ENCODE measurements around the gene NAV2. TPM values are rescaled to one million over a fixed set of nuclear protein-coding genes. Genes with fewer than 3 reads are reported as not detected.

NAV2 gene
- total and polyA plus RNA-seq, 3 donors from 2014 or later: 3.4 to 6.0 (median 3.9) TPM

DNA sequence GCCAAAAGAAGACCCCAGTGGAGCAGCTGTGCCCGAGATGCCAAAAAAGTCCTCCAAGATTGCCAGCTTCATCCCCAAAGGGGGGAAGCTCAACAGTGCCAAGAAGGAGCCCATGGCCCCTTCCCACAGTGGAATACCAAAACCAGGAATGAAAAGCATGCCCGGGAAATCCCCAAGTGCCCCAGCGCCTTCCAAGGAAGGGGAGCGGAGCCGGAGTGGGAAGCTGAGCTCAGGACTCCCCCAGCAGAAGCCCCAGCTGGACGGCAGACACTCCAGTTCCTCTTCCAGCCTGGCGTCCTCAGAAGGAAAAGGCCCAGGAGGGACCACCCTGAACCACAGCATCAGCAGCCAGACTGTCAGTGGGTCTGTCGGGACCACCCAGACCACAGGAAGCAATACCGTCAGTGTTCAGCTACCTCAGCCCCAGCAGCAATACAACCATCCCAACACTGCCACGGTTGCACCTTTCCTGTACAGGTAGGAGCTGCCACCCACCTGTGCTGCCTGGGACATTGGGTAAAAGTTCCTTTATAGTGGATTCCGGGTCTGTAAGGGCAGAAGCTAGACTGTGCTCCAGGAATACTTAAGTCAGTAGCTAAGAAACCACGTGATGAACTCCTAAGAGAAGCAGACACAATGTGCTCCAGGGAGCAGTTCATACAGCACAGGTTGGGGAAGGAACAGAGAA lies 221.3 kb downstream of the NAV2 start:
- no peaks in the 10 kb centered on the region for H3K27me3 ChIP-seq
- intact Hi-C loops (cut with DNase I; ENCODE audit: low total_unique reads): no loop called here
- H3K27ac ChIP-seq: no peak overlapping the region
- no peaks in the 10 kb centered on the region for H3K36me3 ChIP-seq (ENCODE audit: low read depth, missing control alignments)
- peaks cover 4% of the 10 kb centered on the region for H3K4me1 ChIP-seq
- WGBS, 2 donors: 85 to 86% methylated on average over 9 to 12 of the region's 12 CpGs
- no peak for DNase-seq
- H3K9me3 ChIP-seq: no peaks in the 10 kb centered on the region
- H3K4me3 ChIP-seq: no peak overlapping the region
- TF ChIP-seq, protein P1, sequence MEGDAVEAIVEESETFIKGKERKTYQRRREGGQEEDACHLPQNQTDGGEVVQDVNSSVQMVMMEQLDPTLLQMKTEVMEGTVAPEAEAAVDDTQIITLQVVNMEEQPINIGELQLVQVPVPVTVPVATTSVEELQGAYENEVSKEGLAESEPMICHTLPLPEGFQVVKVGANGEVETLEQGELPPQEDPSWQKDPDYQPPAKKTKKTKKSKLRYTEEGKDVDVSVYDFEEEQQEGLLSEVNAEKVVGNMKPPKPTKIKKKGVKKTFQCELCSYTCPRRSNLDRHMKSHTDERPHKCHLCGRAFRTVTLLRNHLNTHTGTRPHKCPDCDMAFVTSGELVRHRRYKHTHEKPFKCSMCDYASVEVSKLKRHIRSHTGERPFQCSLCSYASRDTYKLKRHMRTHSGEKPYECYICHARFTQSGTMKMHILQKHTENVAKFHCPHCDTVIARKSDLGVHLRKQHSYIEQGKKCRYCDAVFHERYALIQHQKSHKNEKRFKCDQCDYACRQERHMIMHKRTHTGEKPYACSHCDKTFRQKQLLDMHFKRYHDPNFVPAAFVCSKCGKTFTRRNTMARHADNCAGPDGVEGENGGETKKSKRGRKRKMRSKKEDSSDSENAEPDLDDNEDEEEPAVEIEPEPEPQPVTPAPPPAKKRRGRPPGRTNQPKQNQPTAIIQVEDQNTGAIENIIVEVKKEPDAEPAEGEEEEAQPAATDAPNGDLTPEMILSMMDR (IDR thresholded peaks at IDR 0.05): no peak
- no peak for TF ChIP-seq POLR2A (IDR thresholded peaks at IDR 0.05)

DNA sequence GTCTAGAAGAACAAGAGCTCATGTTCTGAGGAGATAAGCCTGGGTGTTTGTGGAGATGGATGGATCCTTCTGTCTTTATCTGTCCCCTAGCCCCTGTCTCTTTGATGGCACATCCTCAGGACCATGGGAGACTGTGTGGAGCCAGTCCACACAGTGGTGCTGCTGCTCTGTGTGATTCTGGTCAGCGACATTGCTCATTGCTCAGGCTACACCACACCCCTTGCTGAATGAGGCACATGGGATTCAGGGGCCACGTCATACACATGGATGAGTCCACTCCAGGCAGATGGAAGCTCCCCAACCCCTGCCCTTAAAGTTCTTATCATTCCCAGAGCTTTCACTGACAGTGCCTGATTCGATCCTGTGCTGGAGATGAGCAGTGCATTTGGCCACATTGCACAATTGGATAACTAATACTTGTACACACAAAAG lies 222.2 kb downstream of the NAV2 start:
- Histone ChIP-seq H3K9me3 (no peaks in the 10 kb centered on the region), H3K27me3 (no peaks in the 10 kb centered on the region), H3K4me3 (no peak overlapping the region), H3K27ac (no peak overlapping the region), H3K4me1 (peaks cover 4% of the 10 kb centered on the region), H3K36me3 (ENCODE audit: low read depth, missing control alignments) (no peaks in the 10 kb centered on the region)
- intact Hi-C loops (cut with DNase I; ENCODE audit: low total_unique reads): no loop called here
- TF ChIP-seq, protein P1 (IDR thresholded peaks at IDR 0.05): no peak
- TF ChIP-seq POLR2A (IDR thresholded peaks at IDR 0.05): no peak
- no peak for DNase-seq
- WGBS, 2 donors: 75 to 80% methylated on average over 3 of the region's 3 CpGs

DNA sequence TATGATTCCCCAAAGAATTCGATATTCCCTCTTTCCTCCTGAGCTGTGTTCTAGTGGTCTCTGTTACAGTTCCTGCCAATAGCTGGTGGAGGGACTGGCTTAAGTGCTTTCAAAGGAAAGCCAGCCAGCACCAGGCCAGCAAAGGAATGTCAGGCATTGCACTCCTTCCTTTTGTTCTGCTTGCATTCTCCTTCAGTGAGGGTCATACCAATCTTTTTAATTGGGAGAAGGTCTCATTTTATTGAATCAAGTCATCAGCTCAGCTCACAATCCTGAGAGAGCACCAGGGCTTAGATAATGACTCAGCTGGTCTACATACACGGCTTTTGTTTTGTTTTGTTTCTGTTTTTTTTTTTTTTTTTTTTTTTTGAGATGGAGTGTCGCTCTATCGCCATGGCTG lies 222.9 kb downstream of the NAV2 start:
- no peak for DNase-seq
- no peak overlapping the region for H3K27ac ChIP-seq
- H3K9me3 ChIP-seq: no peaks in the 10 kb centered on the region
- H3K36me3 ChIP-seq (ENCODE audit: low read depth, missing control alignments): no peaks in the 10 kb centered on the region
- intact Hi-C loops (cut with DNase I; ENCODE audit: low total_unique reads): no loop called here
- H3K4me3 ChIP-seq: no peak overlapping the region
- TF ChIP-seq POLR2A (IDR thresholded peaks at IDR 0.05): no peak
- TF ChIP-seq, protein P1 (IDR thresholded peaks at IDR 0.05): no peak
- H3K4me1 ChIP-seq: peaks cover 4% of the 10 kb centered on the region
- H3K27me3 ChIP-seq: no peaks in the 10 kb centered on the region
- 87 to 88% methylated on average over 4 of the region's 4 CpGs for WGBS, 2 donors

DNA sequence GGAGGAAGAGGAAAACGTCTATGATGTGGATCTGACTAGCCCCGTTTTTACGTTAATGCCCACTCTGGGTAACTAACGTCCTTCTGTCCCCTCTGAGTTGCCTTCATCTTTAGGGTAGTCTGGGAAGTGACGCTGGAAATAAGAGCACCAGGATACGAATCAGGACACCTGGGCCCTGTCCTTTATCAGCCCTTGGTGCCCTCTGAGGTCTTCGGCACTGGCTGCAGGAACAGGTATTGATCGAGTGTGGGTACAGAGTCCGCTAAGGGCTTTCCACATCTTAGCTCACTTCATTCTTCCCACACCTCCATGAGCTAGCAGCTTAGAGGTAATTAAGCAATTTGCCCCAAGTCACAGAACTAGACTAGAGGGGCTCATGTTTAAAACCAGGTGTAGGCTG lies 223.8 kb downstream of the NAV2 start:
- Histone ChIP-seq H3K27ac (no peak overlapping the region), H3K27me3 (no peaks in the 10 kb centered on the region), H3K4me1 (peaks cover 3% of the 10 kb centered on the region), H3K36me3 (ENCODE audit: low read depth, missing control alignments) (no peaks in the 10 kb centered on the region), H3K4me3 (no peak overlapping the region), H3K9me3 (no peaks in the 10 kb centered on the region)
- intact Hi-C loops (cut with DNase I; ENCODE audit: low total_unique reads): no loop called here
- 94% methylated on average over 9 of the region's 9 CpGs for WGBS, 2 donors
- no peak for DNase-seq
- no peak for TF ChIP-seq POLR2A (IDR thresholded peaks at IDR 0.05)
- TF ChIP-seq, protein P1 (IDR thresholded peaks at IDR 0.05): no peak

Measured in testis (tissue), 3 donors.